CD4-positive, alpha-beta T cell treated with Interferon gamma for 1 hour (primary cell): ENCODE results near the gene KMT2B.
"Not testable (repeated sequence)": the region's sequence is repeated elsewhere in the genome, so short reads cannot be mapped to it uniquely, and the experiment has no call there.

Experiments
- DNase-seq: peaks from one replicate; pipeline ENCODE4 v3.0.0-alpha.2; 2020

The KMT2B gene

GRCh38 chr19:35710784-35711723 lies 6.7 kb upstream of the KMT2B start:
- DNase-seq = no peak

GRCh38 chr19:35712567-35713505 lies 5.0 kb upstream of the KMT2B start:
- DNase-seq = peak; percentile 42

DNA sequence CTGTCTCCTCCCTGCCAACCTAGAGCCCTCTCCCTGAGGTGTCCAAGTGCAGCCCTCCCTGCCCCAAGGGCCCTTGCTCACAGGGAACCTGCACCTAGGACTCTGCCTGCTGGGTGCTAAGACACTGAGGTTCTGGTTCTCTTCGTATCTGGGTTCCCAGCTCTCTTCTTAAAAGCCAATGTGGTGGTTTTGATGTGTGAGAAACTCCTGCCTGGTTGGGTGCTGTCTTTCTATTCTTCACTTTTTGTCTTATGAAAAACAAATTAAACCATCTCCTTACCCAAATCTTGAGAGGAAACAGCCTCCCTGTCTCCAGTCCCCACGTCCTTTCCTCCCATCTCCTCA lies 4.3 kb upstream of the KMT2B start:
- no peak for DNase-seq

DNA sequence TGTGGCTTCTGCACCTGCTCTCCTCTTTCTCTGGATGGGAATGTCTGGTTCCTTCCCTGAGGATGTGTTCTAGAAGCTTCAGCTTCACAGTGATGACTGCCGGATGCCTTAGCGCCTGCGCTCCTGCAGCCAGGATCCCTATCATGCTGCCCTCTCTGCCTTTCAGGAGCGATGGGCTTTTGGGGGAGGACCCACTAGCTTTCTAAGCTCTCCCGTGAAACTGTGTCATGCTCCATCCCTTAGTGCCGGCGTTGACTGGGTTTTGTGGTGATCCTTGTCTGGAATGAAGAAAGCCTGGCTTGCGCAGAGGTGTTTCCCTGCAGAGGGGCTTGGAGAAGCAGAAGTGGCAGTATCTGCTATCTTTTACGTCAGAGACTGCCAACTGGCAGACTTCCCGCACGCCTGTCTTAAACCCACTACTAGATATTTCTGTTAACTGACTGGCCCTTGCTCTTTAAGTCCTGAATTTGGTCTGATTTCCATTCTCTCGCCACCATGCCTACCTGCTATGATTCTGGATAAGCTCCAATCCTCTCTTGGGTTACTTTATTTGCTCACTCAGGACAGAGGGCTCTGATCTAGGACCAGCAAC lies 3.8 kb upstream of the KMT2B start:
- DNase-seq = no peak

- DNase-seq = no peak
These were observed 3.0 kb upstream of the KMT2B start for GRCh38 chr19:35714601-35715354.

DNA sequence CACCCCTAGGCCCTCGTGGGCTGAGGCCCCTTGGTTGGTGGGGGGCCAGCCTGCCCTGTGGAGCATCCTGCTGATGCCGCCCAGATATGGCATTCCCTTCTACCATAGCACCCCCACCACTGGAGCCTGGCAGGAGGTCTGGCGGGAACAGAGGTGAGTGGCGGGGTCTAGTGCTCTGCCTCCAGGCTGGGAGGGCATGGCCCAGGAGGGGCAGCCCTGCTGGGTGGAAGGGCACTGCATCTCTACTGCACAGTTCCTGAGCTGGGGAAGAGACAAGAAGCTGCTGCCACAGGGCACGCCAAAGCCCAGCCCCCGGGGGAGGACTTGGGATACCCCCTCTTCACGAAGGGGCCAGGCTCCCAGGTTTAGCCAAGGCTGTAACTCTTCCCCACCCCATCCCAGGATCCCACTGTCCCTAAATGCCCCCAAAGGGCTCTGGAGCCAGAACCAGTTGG lies 2.4 kb upstream of the KMT2B start:
- no peak for DNase-seq

- DNase-seq = no peak
These were observed 1.6 kb upstream of the KMT2B start for GRCh38 chr19:35715981-35716800.

GRCh38 chr19:35716801-35717664 lies 770 bp upstream of the KMT2B start:
- DNase-seq = peak; percentile 98

- DNase-seq = peak; percentile 19
These were observed 690 bp downstream of the KMT2B start for GRCh38 chr19:35718345-35719041.

DNA sequence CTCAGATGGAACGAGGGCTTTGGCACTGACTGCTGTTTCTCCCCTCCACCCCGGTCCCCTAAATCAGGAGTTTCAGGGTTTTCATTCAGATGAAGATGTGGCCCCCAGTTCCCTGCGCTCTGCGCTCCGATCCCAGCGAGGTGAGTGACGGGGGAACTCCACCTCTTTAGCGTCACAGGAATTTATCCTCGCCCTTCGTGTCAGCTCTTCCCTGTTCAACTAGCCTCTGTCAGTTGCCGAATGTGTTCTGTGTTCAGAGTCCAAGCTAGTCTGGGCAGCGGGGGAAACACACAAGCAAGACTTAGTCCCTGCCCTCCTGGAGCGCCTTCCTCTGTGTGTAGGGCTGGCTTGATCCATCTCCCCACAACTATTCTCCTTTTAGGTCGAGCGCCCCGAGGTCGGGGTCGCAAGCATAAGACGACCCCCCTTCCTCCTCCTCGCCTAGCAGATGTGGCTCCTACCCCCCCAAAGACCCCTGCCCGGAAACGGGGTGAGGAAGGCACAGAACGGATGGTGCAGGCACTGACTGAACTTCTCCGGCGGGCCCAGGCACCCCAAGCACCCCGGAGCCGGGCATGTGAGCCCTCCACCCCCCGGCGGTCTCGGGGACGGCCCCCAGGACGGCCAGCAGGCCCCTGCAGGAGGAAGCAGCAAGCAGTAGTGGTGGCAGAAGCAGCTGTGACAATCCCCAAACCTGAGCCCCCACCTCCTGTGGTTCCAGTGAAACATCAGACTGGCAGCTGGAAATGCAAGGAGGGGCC lies 1.8 kb downstream of the KMT2B start:
- no peak for DNase-seq

DNA sequence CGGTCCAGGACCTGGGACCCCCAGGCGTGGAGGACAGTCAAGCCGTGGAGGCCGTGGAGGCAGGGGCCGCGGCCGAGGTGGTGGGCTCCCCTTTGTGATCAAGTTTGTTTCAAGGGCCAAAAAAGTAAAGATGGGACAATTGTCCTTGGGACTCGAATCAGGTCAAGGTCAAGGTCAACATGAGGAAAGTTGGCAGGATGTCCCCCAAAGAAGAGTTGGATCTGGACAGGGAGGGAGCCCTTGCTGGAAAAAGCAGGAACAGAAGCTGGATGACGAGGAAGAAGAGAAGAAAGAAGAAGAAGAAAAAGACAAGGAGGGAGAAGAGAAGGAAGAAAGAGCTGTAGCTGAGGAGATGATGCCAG lies 2.3 kb downstream of the KMT2B start:
- no peak for DNase-seq

- DNase-seq = no peak
These were observed 2.8 kb downstream of the KMT2B start for GRCh38 chr19:35720648-35721047.

DNA sequence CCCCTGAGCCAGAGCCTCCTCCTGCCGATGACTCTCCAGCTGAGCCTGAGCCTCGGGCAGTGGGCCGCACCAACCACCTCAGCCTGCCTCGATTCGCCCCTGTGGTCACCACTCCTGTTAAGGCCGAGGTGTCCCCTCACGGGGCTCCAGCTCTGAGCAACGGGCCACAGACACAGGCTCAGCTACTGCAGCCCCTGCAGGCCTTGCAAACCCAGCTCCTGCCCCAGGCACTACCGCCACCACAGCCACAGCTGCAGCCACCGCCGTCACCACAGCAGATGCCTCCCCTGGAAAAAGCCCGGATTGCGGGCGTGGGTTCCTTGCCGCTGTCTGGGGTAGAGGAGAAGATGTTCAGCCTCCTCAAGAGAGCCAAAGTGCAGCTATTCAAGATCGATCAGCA lies 3.6 kb downstream of the KMT2B start:
- no peak for DNase-seq

GRCh38 chr19:35722461-35722860 lies 4.7 kb downstream of the KMT2B start:
- DNase-seq = no peak

GRCh38 chr19:35722897-35723296 lies 5.1 kb downstream of the KMT2B start:
- DNase-seq = no peak

DNA sequence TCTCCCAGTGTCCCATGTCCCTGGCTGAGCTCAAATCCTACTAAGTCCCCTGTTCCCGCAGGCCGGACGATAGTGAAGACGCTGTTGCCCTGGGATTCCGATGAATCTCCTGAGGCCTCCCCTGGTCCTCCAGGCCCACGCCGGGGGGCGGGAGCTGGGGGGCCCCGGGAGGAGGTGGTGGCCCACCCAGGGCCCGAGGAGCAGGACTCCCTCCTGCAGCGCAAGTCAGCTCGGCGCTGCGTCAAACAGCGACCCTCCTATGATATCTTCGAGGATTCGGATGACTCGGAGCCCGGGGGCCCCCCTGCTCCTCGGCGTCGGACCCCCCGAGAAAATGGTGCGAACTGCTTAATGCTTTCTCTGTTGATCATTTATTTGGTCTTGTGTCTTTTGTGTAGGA lies 5.9 kb downstream of the KMT2B start:
- DNase-seq = no peak

GRCh38 chr19:35724132-35724531 lies 6.3 kb downstream of the KMT2B start:
- DNase-seq = not testable (repeated sequence)

DNA sequence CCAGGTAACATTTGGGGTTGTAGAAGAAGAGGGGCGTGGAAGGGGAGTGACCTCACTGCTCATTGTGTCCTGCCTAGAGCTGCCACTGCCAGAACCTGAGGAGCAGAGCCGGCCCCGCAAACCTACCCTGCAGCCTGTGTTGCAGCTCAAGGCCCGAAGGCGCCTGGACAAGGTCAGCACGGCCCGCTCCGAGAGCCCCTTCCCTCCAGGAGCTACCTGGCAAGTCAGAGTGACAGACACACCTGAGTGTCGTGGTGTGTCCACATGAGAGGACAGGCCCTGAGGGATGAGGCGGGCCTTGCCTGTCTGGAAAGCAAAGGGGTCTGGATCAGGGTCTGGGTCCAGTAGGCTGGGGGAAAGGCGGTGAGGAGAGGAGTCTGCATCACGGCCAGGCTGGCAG lies 6.8 kb downstream of the KMT2B start:
- no peak for DNase-seq

DNA sequence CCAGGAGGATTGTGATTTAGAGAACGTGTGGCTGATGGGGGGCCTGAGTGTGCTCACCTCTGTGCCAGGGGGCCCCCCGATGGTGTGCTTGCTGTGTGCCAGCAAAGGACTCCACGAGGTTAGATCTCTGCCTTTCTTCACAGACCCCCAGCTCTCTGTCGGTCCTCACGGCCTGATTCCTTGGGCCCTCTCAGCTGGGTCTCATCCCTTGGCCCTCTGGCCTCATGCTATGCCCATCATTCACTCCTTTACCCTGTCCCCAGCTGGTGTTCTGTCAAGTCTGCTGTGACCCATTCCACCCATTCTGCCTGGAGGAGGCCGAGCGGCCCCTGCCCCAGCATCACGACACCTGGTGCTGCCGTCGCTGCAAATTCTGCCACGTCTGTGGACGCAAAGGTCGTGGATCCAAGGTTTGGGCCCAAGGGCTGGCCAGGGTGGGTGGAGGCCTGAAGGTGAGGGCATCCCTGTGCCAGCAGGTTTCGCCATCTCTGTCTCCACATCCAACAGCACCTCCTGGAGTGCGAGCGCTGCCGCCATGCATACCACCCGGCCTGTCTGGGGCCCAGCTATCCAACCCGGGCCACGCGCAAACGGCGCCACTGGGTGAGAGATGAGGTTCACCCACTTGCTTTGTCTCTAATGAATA lies 7.5 kb downstream of the KMT2B start:
- no peak for DNase-seq
